ENCODE measurements around the gene OR6B1.
A peak's percentile ranks its signal among the peaks of the same experiment; 100 is the strongest.

The OR6B1 gene

GRCh38 chr7:144000020-144000419, at the start of gene OR6B1:
TSS of gene OR6B1 (plus strand) at chr7:144000320. CDS start at chr7:144003997, 3,677 bp downstream.
- H3K4me1 ChIP-seq (ENCODE audit: control insufficient read depth in 2 of 2, insufficient read depth in 2 of 2, low read length in 2 of 2) = no peaks in the 10 kb centered on the region
- no peaks in the 10 kb centered on the region for H3K9me3 ChIP-seq (ENCODE audit: control insufficient read depth in 2 of 2, low read length in 2 of 2)
- no peaks in the 10 kb centered on the region for H3K36me3 ChIP-seq (ENCODE audit: control insufficient read depth in 2 of 2, insufficient read depth in 2 of 2, low read length in 2 of 2)
- no peak within 1 kb of the TSS for H3K27ac ChIP-seq (ENCODE audit: low read depth in 2 of 2, low read length in 2 of 2)
- H3K27me3 ChIP-seq (ENCODE audit: control insufficient read depth in 2 of 2, insufficient read depth in 2 of 2, low read length in 2 of 2) = no peaks in the 10 kb centered on the region
- H3K4me3 ChIP-seq (ENCODE audit: low read length in 2 of 2) = no peak within 1 kb of the TSS
- H3K9ac ChIP-seq (ENCODE audit: low read depth in 1 of 2, low read length in 2 of 2) = no peak within 1 kb of the TSS

- Histone ChIP-seq H3K36me3 (ENCODE audit: control insufficient read depth in 2 of 2, insufficient read depth in 2 of 2, low read length in 2 of 2) (no peaks in the 10 kb centered on the region), H3K27ac (ENCODE audit: low read depth in 2 of 2, low read length in 2 of 2) (no peak overlapping the region), H3K9ac (ENCODE audit: low read depth in 1 of 2, low read length in 2 of 2) (no peak overlapping the region), H3K4me3 (ENCODE audit: low read length in 2 of 2) (no peak overlapping the region), H3K9me3 (ENCODE audit: control insufficient read depth in 2 of 2, low read length in 2 of 2) (no peaks in the 10 kb centered on the region), H3K27me3 (ENCODE audit: control insufficient read depth in 2 of 2, insufficient read depth in 2 of 2, low read length in 2 of 2) (no peaks in the 10 kb centered on the region), H3K4me1 (ENCODE audit: control insufficient read depth in 2 of 2, insufficient read depth in 2 of 2, low read length in 2 of 2) (no peaks in the 10 kb centered on the region)
These were observed 46.7 kb upstream of the OR6B1 start for GRCh38 chr7:143953421-143953820.

- Histone ChIP-seq H3K4me1 (ENCODE audit: control insufficient read depth in 2 of 2, insufficient read depth in 2 of 2, low read length in 2 of 2) (no peaks in the 10 kb centered on the region), H3K27me3 (ENCODE audit: control insufficient read depth in 2 of 2, insufficient read depth in 2 of 2, low read length in 2 of 2) (no peaks in the 10 kb centered on the region), H3K27ac (ENCODE audit: low read depth in 2 of 2, low read length in 2 of 2) (no peak overlapping the region), H3K9ac (ENCODE audit: low read depth in 1 of 2, low read length in 2 of 2) (no peak overlapping the region), H3K36me3 (ENCODE audit: control insufficient read depth in 2 of 2, insufficient read depth in 2 of 2, low read length in 2 of 2) (no peaks in the 10 kb centered on the region), H3K4me3 (ENCODE audit: low read length in 2 of 2) (no peak overlapping the region), H3K9me3 (ENCODE audit: control insufficient read depth in 2 of 2, low read length in 2 of 2) (no peaks in the 10 kb centered on the region)
These were observed 46.0 kb upstream of the OR6B1 start for GRCh38 chr7:143954135-143954534.

GRCh38 chr7:143954544-143954943, 45.6 kb upstream of the OR6B1 start, which contains the start of gene OR2F1:
TSS of gene OR2F1 (plus strand) at chr7:143954844. CDS start at chr7:143959971, 5,127 bp downstream.
- Histone ChIP-seq H3K4me1 (ENCODE audit: control insufficient read depth in 2 of 2, insufficient read depth in 2 of 2, low read length in 2 of 2) (no peaks in the 10 kb centered on the region), H3K36me3 (ENCODE audit: control insufficient read depth in 2 of 2, insufficient read depth in 2 of 2, low read length in 2 of 2) (no peaks in the 10 kb centered on the region), H3K4me3 (ENCODE audit: low read length in 2 of 2) (no peak within 1 kb of the TSS), H3K27me3 (ENCODE audit: control insufficient read depth in 2 of 2, insufficient read depth in 2 of 2, low read length in 2 of 2) (no peaks in the 10 kb centered on the region), H3K27ac (ENCODE audit: low read depth in 2 of 2, low read length in 2 of 2) (no peak within 1 kb of the TSS), H3K9me3 (ENCODE audit: control insufficient read depth in 2 of 2, low read length in 2 of 2) (no peaks in the 10 kb centered on the region), H3K9ac (ENCODE audit: low read depth in 1 of 2, low read length in 2 of 2) (no peak within 1 kb of the TSS)

GRCh38 chr7:143958781-143959180, 41.3 kb upstream of the OR6B1 start:
- no peaks in the 10 kb centered on the region for H3K27me3 ChIP-seq (ENCODE audit: control insufficient read depth in 2 of 2, insufficient read depth in 2 of 2, low read length in 2 of 2)
- no peak overlapping the region for H3K4me3 ChIP-seq (ENCODE audit: low read length in 2 of 2)
- no peak overlapping the region for H3K27ac ChIP-seq (ENCODE audit: low read depth in 2 of 2, low read length in 2 of 2)
- no peaks in the 10 kb centered on the region for H3K9me3 ChIP-seq (ENCODE audit: control insufficient read depth in 2 of 2, low read length in 2 of 2)
- H3K4me1 ChIP-seq (ENCODE audit: control insufficient read depth in 2 of 2, insufficient read depth in 2 of 2, low read length in 2 of 2) = no peaks in the 10 kb centered on the region
- no peak overlapping the region for H3K9ac ChIP-seq (ENCODE audit: low read depth in 1 of 2, low read length in 2 of 2)
- H3K36me3 ChIP-seq (ENCODE audit: control insufficient read depth in 2 of 2, insufficient read depth in 2 of 2, low read length in 2 of 2) = no peaks in the 10 kb centered on the region

GRCh38 chr7:143960813-143961610, 39.1 kb upstream of the OR6B1 start:
- Histone ChIP-seq H3K36me3 (ENCODE audit: control insufficient read depth in 2 of 2, insufficient read depth in 2 of 2, low read length in 2 of 2) (no peaks in the 10 kb centered on the region), H3K4me3 (ENCODE audit: low read length in 2 of 2) (no peak overlapping the region), H3K9me3 (ENCODE audit: control insufficient read depth in 2 of 2, low read length in 2 of 2) (no peaks in the 10 kb centered on the region), H3K27ac (ENCODE audit: low read depth in 2 of 2, low read length in 2 of 2) (no peak overlapping the region), H3K4me1 (ENCODE audit: control insufficient read depth in 2 of 2, insufficient read depth in 2 of 2, low read length in 2 of 2) (no peaks in the 10 kb centered on the region), H3K9ac (ENCODE audit: low read depth in 1 of 2, low read length in 2 of 2) (no peak overlapping the region), H3K27me3 (ENCODE audit: control insufficient read depth in 2 of 2, insufficient read depth in 2 of 2, low read length in 2 of 2) (no peaks in the 10 kb centered on the region)

GRCh38 chr7:143965280-143965679, 34.8 kb upstream of the OR6B1 start:
- no peak overlapping the region for H3K27ac ChIP-seq (ENCODE audit: low read depth in 2 of 2, low read length in 2 of 2)
- H3K4me1 ChIP-seq (ENCODE audit: control insufficient read depth in 2 of 2, insufficient read depth in 2 of 2, low read length in 2 of 2) = no peaks in the 10 kb centered on the region
- H3K27me3 ChIP-seq (ENCODE audit: control insufficient read depth in 2 of 2, insufficient read depth in 2 of 2, low read length in 2 of 2) = no peaks in the 10 kb centered on the region
- H3K36me3 ChIP-seq (ENCODE audit: control insufficient read depth in 2 of 2, insufficient read depth in 2 of 2, low read length in 2 of 2) = no peaks in the 10 kb centered on the region
- no peak overlapping the region for H3K4me3 ChIP-seq (ENCODE audit: low read length in 2 of 2)
- no peak overlapping the region for H3K9ac ChIP-seq (ENCODE audit: low read depth in 1 of 2, low read length in 2 of 2)
- H3K9me3 ChIP-seq (ENCODE audit: control insufficient read depth in 2 of 2, low read length in 2 of 2) = no peaks in the 10 kb centered on the region

- H3K27ac ChIP-seq (ENCODE audit: low read depth in 2 of 2, low read length in 2 of 2) = no peak overlapping the region
- no peaks in the 10 kb centered on the region for H3K9me3 ChIP-seq (ENCODE audit: control insufficient read depth in 2 of 2, low read length in 2 of 2)
- H3K4me3 ChIP-seq (ENCODE audit: low read length in 2 of 2) = no peak overlapping the region
- no peaks in the 10 kb centered on the region for H3K4me1 ChIP-seq (ENCODE audit: control insufficient read depth in 2 of 2, insufficient read depth in 2 of 2, low read length in 2 of 2)
- no peaks in the 10 kb centered on the region for H3K36me3 ChIP-seq (ENCODE audit: control insufficient read depth in 2 of 2, insufficient read depth in 2 of 2, low read length in 2 of 2)
- H3K9ac ChIP-seq (ENCODE audit: low read depth in 1 of 2, low read length in 2 of 2) = no peak overlapping the region
- H3K27me3 ChIP-seq (ENCODE audit: control insufficient read depth in 2 of 2, insufficient read depth in 2 of 2, low read length in 2 of 2) = no peaks in the 10 kb centered on the region
These were observed 32.7 kb upstream of the OR6B1 start for GRCh38 chr7:143967398-143967797.

- Histone ChIP-seq H3K9ac (ENCODE audit: low read depth in 1 of 2, low read length in 2 of 2) (no peak overlapping the region), H3K36me3 (ENCODE audit: control insufficient read depth in 2 of 2, insufficient read depth in 2 of 2, low read length in 2 of 2) (no peaks in the 10 kb centered on the region), H3K27me3 (ENCODE audit: control insufficient read depth in 2 of 2, insufficient read depth in 2 of 2, low read length in 2 of 2) (no peaks in the 10 kb centered on the region), H3K4me1 (ENCODE audit: control insufficient read depth in 2 of 2, insufficient read depth in 2 of 2, low read length in 2 of 2) (peaks cover 0 to 6% of the 10 kb centered on the region in 2 donors), H3K27ac (ENCODE audit: low read depth in 2 of 2, low read length in 2 of 2) (no peak overlapping the region), H3K9me3 (ENCODE audit: control insufficient read depth in 2 of 2, low read length in 2 of 2) (no peaks in the 10 kb centered on the region), H3K4me3 (ENCODE audit: low read length in 2 of 2) (peak overlapping the region in 1 of 2 donors; percentile 8)
These were observed 26.2 kb upstream of the OR6B1 start for GRCh38 chr7:143973870-143974416.

- Histone ChIP-seq H3K4me1 (ENCODE audit: control insufficient read depth in 2 of 2, insufficient read depth in 2 of 2, low read length in 2 of 2) (peaks cover 0 to 6% of the 10 kb centered on the region in 2 donors), H3K9ac (ENCODE audit: low read depth in 1 of 2, low read length in 2 of 2) (no peak overlapping the region), H3K36me3 (ENCODE audit: control insufficient read depth in 2 of 2, insufficient read depth in 2 of 2, low read length in 2 of 2) (no peaks in the 10 kb centered on the region), H3K4me3 (ENCODE audit: low read length in 2 of 2) (peak overlapping the region in 1 of 2 donors; percentile 8), H3K27me3 (ENCODE audit: control insufficient read depth in 2 of 2, insufficient read depth in 2 of 2, low read length in 2 of 2) (no peaks in the 10 kb centered on the region), H3K9me3 (ENCODE audit: control insufficient read depth in 2 of 2, low read length in 2 of 2) (no peaks in the 10 kb centered on the region), H3K27ac (ENCODE audit: low read depth in 2 of 2, low read length in 2 of 2) (no peak overlapping the region)
These were observed 25.7 kb upstream of the OR6B1 start for GRCh38 chr7:143974459-143974858.

All from mucosa of rectum (tissue), 2 donors.